GM12874 (cell line): ENCODE results near the gene ANTXR2.

Experiments used
- TF ChIP-seq, protein P1 (sequence below): IDR thresholded peaks from 2 replicates; pipeline ENCODE4 v1.5.1; 2011; ENCODE audit warnings: low read depth, mild to moderate bottlenecking, control low read depth, low read length, moderate library complexity; ENCODE audit not compliant: insufficient read depth

ANTXR2 gene

DNA sequence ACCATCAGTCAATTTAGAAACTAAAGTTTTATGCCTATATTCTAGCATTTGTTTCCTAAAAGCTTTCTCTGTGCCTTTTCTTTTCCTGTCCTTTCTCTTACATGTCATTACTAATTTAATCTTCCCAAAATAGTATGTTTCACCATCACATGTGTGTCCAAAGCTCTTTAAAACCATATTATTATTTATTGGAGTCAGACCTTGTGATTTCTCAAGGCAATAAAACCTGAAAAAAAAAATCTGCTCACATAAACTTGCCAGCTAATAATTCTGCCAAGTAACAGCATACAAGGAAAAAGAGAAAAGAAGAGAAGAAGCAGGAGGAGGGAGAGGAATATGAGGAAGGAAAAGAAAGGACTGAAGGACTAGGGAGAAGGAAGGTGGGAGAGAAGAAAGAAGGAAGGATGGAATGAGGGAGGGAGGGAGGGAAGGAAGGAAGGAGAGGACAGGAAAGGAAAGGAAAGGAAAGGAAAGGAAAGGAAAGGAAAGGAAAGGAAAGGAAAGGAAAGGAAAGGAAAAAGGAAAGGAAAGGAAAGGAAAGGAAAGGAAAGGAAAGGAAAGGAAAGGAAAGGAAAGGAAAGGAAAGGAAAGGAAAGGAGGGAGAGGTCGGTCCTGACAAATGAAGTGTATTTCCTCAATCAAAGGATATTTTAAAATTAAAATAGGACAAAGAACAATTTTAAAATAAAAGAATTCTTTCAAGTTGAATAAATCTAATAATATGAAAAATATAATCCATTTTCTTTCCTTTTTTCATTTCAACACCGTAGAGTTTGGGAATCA, 57.4 kb downstream of the ANTXR2 start:
- TF ChIP-seq, protein P1, sequence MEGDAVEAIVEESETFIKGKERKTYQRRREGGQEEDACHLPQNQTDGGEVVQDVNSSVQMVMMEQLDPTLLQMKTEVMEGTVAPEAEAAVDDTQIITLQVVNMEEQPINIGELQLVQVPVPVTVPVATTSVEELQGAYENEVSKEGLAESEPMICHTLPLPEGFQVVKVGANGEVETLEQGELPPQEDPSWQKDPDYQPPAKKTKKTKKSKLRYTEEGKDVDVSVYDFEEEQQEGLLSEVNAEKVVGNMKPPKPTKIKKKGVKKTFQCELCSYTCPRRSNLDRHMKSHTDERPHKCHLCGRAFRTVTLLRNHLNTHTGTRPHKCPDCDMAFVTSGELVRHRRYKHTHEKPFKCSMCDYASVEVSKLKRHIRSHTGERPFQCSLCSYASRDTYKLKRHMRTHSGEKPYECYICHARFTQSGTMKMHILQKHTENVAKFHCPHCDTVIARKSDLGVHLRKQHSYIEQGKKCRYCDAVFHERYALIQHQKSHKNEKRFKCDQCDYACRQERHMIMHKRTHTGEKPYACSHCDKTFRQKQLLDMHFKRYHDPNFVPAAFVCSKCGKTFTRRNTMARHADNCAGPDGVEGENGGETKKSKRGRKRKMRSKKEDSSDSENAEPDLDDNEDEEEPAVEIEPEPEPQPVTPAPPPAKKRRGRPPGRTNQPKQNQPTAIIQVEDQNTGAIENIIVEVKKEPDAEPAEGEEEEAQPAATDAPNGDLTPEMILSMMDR, result no peak

DNA sequence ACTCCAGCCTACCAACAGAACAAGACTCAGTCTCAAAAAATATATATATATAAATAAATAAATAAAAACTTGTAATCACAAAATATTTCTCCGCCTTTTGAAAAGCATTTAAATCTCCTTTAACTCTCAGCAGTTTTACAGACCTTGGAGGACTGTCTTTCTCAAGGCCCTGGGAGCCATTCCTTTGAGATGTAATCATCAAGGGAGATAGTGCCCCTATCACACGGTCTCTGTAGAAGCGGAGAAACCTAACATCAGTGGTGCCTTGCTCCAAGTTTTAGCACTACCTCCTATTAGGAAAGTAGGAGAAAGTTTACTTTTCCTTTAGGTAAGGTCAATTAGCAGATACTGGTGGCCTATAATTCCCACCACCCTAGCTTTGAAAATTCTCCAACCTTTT, 58.5 kb downstream of the ANTXR2 start:
- TF ChIP-seq, protein P1, result no peak

DNA sequence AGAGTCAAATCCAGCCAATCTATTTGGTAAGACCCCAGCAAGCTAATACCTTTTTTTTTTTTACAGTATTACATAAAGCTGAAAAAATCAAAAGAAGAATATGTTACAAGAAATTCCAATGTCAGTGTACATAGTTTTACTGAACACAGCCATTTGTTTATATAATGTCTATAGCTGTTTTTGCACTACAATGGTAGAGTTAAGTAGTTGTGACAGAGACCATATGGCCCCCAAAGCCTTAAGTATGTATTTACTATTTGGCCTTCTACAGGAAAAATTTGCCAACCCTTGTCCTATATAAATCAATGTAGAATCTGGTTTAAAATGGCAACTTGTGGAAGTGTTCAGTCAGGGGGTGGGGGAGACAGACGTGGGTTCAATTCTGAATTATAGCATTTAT, 60.7 kb downstream of the ANTXR2 start:
- TF ChIP-seq, protein P1, result no peak

DNA sequence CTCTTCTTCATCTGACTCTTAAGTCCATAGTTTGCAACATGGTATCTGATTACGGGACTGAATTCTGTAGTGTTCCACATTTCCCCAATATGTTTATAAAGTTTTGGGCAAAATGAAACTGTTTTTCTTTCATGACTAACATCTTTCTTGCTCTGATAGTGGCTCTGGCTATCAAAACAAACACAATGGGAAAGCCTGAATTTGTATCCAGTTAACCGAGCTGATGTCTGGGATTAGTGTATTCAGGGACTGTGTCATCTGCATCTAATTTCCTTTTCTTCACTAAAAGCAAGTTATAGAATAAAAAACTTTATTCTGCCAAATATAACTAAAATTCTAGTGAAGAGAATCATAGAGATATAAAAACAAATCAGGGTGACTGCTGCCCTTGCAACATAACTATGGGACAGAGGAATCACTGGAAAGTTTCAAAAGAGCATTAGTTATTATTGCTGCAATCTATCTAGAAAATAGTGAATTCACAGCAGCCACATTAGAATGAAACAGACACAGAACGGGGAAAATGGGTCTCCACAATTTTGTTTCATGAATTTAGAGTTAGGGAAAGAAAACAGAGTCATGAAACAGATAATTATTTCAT, 61.3 kb downstream of the ANTXR2 start:
- TF ChIP-seq, protein P1, result no peak

DNA sequence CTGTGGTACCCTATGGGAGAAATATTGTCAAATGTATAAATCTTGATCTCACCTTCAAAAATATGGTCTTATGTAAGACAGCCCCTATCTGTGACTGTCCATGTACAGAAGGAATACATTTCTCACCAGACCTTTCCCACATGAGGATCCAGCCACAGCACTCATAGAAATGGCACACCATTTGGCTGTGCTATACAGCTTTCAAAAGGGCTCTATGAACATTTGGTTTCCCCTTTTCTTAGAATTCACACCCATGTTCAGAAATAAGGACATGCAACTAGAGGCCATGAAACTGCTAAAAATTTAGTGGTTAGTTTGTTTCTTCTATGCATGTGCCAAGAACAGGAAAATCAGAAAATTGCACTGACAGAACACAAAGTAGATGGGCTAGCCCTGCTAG, 62.7 kb downstream of the ANTXR2 start:
- TF ChIP-seq, protein P1, result no peak

DNA sequence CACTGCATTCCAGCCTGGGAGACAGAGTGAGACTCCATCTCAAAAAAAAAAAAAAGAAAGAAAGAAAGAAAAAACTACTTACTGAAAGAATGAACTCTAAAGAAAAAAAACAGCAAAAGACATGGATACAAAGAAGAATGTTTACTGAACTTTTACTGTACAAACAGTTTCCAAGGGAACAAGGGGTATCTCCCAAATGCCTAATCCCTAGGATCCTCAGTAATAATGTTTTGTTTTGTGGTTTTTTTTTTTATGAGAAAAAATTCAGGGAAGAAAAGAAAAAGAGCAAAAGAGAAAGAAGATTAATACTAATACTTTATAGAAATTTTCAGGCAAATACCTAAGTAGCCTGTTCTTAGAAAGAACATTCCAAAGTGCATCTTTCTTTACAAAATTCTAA, 63.2 kb downstream of the ANTXR2 start:
- TF ChIP-seq, protein P1, result no peak

DNA sequence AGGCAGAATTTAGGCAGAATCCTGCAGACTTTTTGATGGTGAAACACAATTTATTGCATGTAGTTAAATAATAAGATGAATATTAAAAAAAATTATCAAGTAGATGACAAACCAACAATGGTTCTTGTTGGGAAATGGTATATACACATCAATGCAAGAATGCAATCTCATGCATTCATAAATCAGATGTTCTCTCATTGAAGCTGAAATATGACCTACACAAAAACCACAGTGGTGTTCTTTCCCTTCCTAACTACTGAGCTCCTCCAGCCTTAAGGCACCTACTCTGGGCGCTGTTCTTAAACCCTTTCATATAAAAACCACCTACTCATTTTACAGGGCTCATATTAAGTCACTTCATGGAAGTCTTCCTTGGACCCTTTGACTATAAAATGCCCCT, 64.1 kb downstream of the ANTXR2 start:
- TF ChIP-seq, protein P1, result no peak
